Kidney capillary endothelial cell (primary cell): ENCODE measurements around the gene APEX2.
"Not testable (repeated sequence)": the region's sequence is repeated elsewhere in the genome, so short reads cannot be mapped to it uniquely, and the experiment has no call there.

Experiments
- DNase-seq: peaks from one replicate; pipeline ENCODE4 v3.0.0-alpha.2; 2018; ENCODE audit warnings: low spot score

APEX2 gene

DNA sequence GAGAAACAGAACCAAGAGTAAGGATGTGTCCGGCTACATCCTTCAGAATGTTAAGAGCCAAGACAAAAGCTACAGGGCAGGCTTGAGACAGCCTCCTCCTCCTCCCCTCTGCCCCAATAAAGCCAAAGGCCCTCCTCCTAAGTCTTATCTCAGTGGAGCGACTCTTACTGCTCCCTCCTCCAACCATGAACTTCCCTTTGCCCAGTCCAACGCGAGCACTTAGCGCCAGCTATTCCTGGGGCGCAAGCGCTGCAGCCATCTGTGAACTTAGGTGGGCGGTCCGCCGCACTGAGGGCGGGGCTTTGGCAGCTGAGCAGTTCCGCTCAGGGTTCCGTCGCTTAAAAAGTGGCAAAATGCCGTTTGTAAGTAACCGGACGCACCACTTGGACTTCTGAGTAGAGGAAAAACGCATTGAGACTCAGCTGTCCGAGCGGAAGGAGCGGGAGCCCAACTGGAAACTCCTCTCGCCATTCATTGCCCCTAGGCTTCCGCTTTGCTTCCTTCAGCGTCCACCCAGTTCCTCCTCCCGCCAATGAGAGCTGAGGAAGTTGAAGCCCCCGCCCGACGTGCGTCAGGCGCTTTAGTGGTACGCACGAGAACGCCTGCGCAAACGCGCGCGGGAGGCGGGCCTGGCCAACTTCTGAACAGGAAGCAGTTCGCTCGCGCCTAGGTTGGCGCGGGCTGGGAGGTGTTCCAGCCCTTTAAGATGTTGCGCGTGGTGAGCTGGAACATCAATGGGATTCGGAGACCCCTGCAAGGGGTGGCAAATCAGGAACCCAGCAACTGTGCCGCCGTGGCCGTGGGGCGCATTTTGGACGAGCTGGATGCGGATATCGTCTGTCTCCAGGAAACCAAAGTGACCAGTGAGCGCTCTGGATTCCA lies at the start of gene APEX2:
Gene APEX2 (plus strand): TSS at position 647 of the 882 bp plus-strand sequence. CDS start 60 bp downstream, at position 707.
- peak; percentile 72 for DNase-seq

GRCh38 chrX:54950730-54951375 lies 49.3 kb upstream of the APEX2 start:
- no peak for DNase-seq

DNA sequence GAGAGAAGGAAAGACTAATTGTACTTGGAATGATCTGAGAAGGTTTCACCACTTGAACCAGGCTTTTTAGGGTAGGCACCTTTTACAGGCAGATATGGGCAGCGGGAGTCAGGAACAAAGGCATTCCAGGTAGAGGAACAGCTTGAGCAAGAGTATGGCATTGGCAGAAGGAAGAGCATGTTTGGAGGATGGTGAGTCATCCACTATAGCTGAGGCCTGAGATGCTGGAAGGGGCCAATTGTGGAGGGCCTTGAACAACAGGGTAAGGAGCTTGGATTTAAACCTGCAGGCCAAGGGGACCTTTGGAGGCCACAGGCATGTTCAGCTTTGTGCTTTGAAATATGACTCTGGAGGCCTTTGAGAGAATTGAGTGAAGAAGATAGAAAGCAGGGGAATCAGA lies 38.4 kb upstream of the APEX2 start:
- no peak for DNase-seq

DNA sequence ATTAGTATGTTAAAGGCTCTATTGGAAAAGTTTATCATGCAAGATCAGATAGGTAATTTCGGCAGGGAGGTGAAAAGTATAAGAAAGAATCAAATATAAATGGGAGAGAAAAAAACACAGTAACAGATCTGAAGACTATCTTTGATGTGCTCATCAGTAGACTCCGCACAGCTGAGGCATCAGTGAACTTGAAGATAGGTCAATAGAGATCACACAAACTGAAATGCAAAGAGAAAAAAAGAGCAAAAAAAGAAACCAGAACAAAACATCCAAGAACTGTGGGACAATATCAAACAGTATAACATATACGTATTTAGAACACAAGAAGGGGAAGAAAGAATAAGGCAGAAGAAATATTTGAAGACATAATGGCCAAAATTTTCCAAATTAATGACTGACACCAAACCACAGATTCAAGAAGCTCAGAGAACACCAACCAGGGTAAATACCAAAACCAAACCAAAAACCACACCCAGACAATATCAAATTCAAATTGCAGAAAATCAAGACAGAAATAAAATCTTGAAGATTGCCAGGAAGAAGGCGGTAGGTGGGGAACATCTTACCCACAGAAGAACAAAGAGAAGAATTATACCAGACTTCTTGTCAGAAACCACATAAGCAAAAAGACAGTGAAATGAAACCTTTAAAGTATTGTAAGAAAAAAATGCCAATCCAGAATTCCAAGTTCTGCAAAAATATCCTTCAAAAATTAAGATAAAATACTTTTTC lies 35.2 kb upstream of the APEX2 start:
- no peak for DNase-seq

DNA sequence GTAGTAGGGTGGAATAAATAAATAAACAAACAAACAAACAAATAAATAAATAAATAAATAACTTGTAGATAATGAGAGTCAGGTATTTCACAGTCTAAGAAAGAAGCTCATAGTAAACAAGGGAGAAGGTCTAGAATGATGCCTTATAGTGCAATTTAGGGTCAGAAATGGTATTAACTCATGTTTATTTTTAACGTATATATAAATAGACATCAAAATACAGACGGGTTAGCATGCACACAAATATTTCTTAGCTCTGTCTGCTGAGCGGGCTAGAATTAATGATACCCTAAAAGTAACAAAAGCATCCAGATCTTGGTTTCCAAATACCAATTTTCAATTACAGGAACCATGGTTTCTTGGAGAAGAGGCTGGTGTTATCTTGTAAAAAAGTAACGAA lies 22.8 kb upstream of the APEX2 start:
- DNase-seq = no peak

- DNase-seq = no peak
These were observed 21.7 kb upstream of the APEX2 start for GRCh38 chrX:54978448-54978847.

GRCh38 chrX:54979432-54979831 lies 20.7 kb upstream of the APEX2 start:
- DNase-seq = no peak

GRCh38 chrX:54980334-54980733 lies 19.8 kb upstream of the APEX2 start:
- DNase-seq = no peak

- DNase-seq = not testable (repeated sequence)
These were observed 16.9 kb upstream of the APEX2 start for GRCh38 chrX:54983306-54983705.

GRCh38 chrX:54991706-54992105 lies 8.5 kb upstream of the APEX2 start:
- DNase-seq = no peak

- DNase-seq = no peak
These were observed 7.1 kb upstream of the APEX2 start for GRCh38 chrX:54992911-54993622.

DNA sequence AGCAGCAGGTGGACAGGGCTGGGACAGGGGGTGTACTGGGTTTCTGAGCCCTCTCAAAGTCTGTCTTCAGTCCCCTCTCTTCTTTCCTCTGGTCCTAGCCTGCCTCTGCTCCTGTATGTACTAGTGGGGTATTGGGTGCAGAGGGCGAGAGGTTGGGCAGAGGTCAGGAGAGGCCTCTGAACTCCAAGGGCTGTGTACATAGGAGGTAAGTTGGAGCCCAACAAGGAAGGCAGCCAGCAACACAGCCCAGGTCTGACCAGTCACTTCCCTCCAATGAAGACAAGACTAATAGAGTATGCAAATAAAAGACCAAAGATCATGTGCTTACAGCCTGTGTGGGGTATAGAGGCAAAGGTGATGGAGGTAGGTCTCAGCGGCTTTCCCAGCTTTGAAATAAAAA lies 6.1 kb upstream of the APEX2 start, which contains the start of gene PFKFB1:
Gene PFKFB1 (minus strand): TSS at position 90 of the 400 bp plus-strand sequence. CDS start 181 bp downstream, outside the sequence.
- DNase-seq = no peak

- DNase-seq = no peak
These were observed 5.4 kb upstream of the APEX2 start for GRCh38 chrX:54994668-54995351.

DNA sequence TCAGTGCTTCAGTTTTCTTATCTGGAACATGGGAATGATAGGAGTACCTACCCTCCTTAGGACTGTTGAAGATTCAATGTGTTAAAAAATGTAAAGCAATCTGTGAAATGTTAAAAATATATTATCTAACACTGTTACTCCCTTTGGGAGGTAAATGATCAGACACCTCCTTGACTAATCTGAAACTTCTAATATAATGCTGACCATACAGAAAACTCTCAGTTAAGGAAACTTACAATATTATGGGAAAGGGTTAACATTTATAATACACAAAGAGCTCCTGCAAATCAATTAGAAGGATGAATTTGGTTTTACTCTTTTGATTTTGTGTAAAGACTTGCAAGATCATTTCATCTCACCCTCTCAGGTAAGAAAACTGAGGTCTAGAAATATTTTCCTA lies 4.5 kb upstream of the APEX2 start:
- no peak for DNase-seq

DNA sequence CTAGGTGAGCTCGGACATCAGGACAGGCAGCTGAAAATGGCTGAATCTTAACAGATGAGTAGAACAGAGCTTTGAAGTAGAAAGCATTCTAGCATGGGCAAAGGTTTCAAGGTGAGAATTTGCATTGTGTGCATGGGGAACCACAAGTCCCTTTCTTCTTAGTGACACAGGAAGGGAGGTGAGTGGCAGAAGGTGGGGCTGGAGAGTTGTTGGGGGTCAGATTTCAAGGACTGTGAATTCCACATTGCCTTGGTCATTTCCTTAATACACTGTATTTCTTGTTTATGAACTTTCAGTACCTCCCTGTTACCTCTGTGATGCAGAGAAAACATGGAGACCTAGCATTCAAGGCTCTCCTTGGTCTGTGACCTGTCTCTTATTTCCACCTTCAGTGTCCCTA lies 4.1 kb downstream of the APEX2 start:
- no peak for DNase-seq

DNA sequence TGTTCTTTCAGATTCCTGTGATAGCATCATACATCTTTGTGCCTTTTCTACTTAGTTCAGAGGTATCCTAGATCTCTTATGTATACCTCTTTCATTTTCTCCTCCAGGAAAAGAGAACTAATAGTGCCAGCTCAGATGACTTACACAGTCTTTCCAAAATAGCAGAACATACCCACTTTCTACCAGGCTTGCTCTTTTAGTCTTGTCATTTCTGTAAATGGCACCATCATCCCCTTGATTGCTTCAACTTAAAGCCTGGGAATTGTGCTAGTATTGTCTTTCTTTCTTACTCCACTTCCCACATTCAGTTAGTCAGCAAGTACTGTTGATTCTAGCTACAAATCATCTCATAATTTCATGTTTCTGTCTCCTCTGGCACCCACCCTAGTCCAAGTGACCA lies 5.1 kb downstream of the APEX2 start:
- DNase-seq = no peak

DNA sequence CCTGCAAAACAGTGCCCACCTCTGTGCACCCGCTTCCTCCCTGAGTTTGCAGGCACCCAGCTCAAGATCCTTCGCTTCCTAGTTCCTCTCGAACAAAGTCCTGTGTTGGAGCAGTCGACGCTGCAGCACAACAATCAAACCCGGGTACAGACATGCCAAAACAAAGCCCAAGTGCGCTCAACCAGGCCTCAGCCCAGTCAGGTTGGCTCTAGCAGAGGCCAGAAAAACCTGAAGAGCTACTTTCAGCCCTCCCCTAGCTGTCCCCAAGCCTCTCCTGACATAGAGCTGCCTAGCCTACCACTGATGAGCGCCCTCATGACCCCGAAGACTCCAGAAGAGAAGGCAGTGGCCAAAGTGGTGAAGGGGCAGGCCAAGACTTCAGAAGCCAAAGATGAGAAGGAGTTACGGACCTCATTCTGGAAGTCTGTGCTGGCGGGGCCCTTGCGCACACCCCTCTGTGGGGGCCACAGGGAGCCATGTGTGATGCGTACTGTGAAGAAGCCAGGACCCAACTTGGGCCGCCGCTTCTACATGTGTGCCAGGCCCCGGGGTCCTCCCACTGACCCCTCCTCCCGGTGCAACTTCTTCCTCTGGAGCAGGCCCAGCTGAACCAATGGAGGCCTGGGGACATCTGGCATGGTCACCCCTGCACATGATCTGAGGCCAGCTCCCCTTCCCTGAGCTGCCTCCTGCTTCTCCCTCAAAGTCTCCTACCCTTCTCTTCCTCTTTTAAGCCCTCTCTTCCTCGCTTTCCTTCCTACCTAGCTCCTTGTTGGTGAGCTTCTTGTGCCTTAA lies 6.9 kb downstream of the APEX2 start:
- DNase-seq = no peak

DNA sequence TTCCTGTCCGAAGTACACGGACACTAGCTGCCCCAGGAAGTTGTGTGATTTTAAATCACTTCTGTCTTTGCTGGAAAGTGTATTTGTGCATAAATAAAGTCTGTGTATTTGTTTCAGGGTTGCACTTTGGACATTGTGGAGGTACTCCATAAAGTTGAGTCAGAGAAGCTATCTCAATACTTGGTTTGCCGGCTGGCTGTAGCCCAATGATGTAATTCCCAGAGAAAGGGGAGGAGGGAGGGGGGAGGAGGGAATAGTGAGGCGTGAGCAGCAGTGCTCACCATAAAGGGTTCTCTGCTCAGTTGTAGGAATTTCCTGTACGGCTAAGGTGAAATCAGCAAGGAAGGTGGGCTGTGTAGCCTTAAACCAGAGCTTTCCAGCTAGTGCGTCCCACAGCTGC lies 7.5 kb downstream of the APEX2 start:
- DNase-seq = no peak

GRCh38 chrX:55008571-55009358 lies 8.6 kb downstream of the APEX2 start:
- DNase-seq = no peak

DNA sequence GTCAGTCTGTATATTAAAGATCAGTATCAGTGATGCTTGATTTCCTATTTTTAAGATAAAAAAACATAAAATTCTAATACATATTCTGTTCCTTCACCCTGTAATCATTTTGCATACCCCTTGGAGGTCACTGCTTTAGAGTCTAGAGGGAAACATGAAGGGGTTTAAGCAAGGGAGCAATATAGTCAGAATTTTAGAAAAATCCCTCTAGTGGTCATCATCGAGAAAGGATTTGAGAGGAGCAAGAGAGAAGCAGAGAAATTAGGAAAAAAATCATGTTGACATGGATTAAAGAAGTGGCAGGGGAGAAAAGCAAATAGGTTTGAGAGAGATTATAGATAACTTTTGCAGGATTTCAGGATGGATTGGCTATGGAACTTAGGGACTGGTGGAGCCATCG lies 11.1 kb downstream of the APEX2 start:
- peak; percentile 4 for DNase-seq
